ENCODE data around the gene STIL.
"Not testable (repeated sequence)": the region's sequence is repeated elsewhere in the genome, so short reads cannot be mapped to it uniquely, and the experiment has no call there.

The STIL gene

GRCh38 chr1:47319968-47320367, 6.0 kb upstream of the STIL start:
- not testable (repeated sequence) for DNase-seq (ENCODE audit: low spot score)

- no peak for DNase-seq (ENCODE audit: low spot score)
Observed at GRCh38 chr1:47317841-47318240, 3.9 kb upstream of the STIL start.

GRCh38 chr1:47309427-47309826, 4.5 kb downstream of the STIL start:
- DNase-seq (ENCODE audit: low spot score) = no peak

GRCh38 chr1:47302472-47302871, 11.5 kb downstream of the STIL start:
- no peak for DNase-seq (ENCODE audit: low spot score)

- no peak for DNase-seq (ENCODE audit: low spot score)
Observed at GRCh38 chr1:47298025-47298699, 15.8 kb downstream of the STIL start.

GRCh38 chr1:47295579-47295978, 18.4 kb downstream of the STIL start:
- DNase-seq (ENCODE audit: low spot score) = no peak

GRCh38 chr1:47294863-47295262, 19.1 kb downstream of the STIL start:
- not testable (repeated sequence) for DNase-seq (ENCODE audit: low spot score)

- DNase-seq (ENCODE audit: low spot score) = not testable (repeated sequence)
Observed at GRCh38 chr1:47288116-47288515, 25.8 kb downstream of the STIL start.

GRCh38 chr1:47280142-47280541, 33.8 kb downstream of the STIL start:
- no peak for DNase-seq (ENCODE audit: low spot score)

- DNase-seq (ENCODE audit: low spot score) = no peak
Observed at GRCh38 chr1:47276850-47277249, 37.1 kb downstream of the STIL start.

- DNase-seq (ENCODE audit: low spot score) = not testable (repeated sequence)
Observed at GRCh38 chr1:47275811-47276210, 38.1 kb downstream of the STIL start.

- DNase-seq (ENCODE audit: low spot score) = not testable (repeated sequence)
Observed at GRCh38 chr1:47265529-47265928, 48.4 kb downstream of the STIL start.

- DNase-seq (ENCODE audit: low spot score) = peak; percentile 38
Observed at GRCh38 chr1:47262787-47263413, 51.0 kb downstream of the STIL start.

GRCh38 chr1:47257224-47257623, 56.7 kb downstream of the STIL start:
- DNase-seq (ENCODE audit: low spot score) = no peak

- DNase-seq (ENCODE audit: low spot score) = no peak
Observed at GRCh38 chr1:47252795-47253194, 61.2 kb downstream of the STIL start.

GRCh38 chr1:47252369-47252768, 61.6 kb downstream of the STIL start:
- DNase-seq (ENCODE audit: low spot score) = no peak

GRCh38 chr1:47249755-47250154, 64.2 kb downstream of the STIL start:
- DNase-seq (ENCODE audit: low spot score) = no peak

GRCh38 chr1:47244339-47244862, 69.5 kb downstream of the STIL start:
- no peak for DNase-seq (ENCODE audit: low spot score)

- DNase-seq (ENCODE audit: low spot score) = no peak
Observed at GRCh38 chr1:47243910-47244309, 70.0 kb downstream of the STIL start.

- no peak for DNase-seq (ENCODE audit: low spot score)
Observed at GRCh38 chr1:47241114-47242113, 72.5 kb downstream of the STIL start.

- DNase-seq (ENCODE audit: low spot score) = no peak
Observed at GRCh38 chr1:47238935-47239592, 74.9 kb downstream of the STIL start.

- DNase-seq (ENCODE audit: low spot score) = no peak
Observed at GRCh38 chr1:47235806-47236205, 78.1 kb downstream of the STIL start.
